Fibroblast of skin of back (primary cell): ENCODE results near the gene CPT1A. TPM values are rescaled to one million over a fixed set of nuclear protein-coding genes. Genes with fewer than 3 reads are reported as not detected.
"Not testable (repeated sequence)": the region's sequence is repeated elsewhere in the genome, so short reads cannot be mapped to it uniquely, and the experiment has no call there.

Experiments
- DNase-seq: peaks from one replicate; pipeline ENCODE4 v3.0.0-alpha.2; 2013
- polyA plus RNA-seq, 2 experiments: library from polyadenylated mRNA; unstranded; fragments of 120-200 nt; gene quantifications; one replicate each; pipeline ENCODE4 v1.2.1, GENCODE V29; 2013; ENCODE audit not compliant: insufficient read length in 2 of 2

The CPT1A gene
- 54.1 TPM for polyA plus RNA-seq (2013, experiment 1 of 2; ENCODE audit: insufficient read length)
- polyA plus RNA-seq (2013, experiment 2 of 2; ENCODE audit: insufficient read length), result 57.0 TPM

DNA sequence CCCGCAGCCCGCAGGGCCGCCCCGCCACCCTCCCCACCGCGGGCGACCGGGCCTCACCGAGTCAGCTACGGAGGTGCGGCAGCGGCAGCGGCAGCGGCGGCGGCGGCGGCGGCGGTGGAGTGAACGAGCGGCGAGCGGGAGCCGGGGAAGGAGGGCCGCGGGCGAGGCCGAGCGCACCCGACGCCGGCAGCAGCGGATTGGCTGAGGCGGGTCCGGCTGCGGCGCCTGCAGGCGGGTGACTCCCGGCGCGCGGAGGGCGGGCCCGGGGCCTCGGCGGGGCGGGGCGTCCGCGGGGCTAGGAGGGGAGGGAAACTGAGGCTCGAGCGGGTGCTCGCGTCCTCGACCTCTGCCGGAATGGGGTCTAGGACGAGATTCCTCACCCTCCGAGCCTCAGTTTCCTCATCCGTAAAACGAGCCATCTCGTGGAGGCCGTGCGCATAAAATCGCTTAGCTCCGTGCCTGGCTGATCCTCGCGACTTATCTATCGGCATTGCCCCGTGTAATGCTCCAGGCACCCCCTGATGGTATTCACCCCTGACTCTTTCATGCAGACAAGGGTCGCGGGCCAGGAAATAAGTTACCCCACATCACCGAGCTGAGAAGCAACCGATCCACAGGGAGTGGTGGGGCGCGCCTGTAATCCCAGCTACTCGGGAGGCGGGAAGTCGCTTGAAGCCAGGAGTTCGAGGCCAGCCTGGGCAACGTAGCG is at the start of gene CPT1A:
TSS of gene CPT1A (minus strand) at position 199 of the 709 bp plus-strand sequence. CDS start 26,442 bp downstream, outside the sequence.
- peak; percentile 78 for DNase-seq

DNA sequence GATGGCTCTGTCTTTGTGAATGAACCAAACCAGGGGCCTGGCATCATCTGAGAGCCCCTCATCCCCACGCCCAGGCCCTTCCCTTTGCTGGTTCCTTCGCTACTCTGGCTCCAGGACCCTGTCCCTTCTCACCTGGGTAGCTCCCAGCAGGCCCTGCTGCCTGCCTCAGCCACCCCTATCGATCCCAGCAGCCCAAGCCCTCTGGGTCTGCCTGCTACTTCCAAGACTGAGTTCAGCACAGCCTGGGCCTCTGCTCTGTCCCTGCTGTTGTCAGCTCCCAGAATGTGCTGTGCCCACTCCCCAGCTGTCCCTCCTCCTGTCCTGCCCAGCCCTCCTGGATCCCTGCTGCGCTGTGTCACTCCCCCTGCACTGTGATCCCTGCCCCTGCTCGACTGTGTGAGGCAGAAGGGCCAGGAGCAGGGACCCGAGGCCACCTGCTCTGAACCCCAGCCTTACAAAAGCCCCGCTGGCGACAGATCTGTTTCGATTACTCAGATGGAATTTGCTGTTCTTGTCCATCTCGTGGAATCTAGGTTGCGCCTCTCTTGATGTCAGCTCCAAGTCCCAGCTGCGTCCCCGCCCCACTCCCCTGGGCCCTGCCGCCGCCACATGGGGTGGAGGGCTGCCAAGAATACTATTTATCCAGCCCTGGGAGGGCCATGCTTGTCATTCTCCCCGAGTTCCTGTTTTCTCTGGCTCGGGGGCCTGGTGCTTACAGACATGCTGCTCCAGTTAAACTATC is 48.9 kb upstream of the CPT1A start:
- peak; percentile 99 for DNase-seq

DNA sequence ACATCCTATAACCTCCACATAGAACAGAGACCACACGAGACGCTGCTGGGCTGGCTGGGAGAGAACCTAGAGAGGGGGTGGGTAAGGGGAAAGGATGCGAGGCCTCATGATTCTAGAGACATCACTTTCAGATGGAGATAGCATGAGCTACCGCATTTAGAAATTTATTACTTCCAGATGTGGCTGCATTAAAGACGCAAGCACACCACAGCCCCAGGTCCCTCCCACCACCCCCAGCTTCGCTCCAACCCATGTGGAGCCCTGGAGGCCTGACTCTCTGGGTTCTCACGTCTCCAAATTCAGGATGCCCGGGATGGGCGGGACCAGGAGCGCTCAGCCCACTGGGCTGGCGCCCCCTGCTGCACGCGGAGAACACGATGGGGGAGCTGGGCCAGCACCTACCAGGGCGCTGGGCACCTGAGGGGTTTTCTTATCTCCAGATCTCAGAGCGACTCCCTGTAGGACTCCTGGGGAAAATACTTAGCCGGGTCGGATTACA is 48.3 kb upstream of the CPT1A start:
- DNase-seq, result peak; percentile 98

DNA sequence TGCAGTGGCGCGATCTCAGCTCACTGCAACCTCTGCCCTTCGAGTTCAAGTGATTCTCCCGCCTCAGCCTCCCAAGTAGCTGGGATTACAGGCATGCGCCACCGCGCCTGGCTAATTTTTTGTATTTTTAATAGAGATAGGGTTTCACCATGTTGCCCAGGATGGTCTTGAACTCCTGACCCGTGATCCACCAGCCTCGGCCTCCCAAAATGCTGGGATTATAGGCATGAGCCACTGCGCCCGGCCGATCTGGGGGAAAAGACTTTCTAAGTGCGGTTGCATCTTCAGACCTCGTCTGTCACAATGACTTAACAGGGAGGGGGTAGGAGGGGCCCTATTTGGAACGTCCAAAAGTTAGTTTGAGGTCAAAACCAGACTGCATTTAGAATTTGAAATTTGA is 43.1 kb upstream of the CPT1A start:
- DNase-seq, result not testable (repeated sequence)

DNA sequence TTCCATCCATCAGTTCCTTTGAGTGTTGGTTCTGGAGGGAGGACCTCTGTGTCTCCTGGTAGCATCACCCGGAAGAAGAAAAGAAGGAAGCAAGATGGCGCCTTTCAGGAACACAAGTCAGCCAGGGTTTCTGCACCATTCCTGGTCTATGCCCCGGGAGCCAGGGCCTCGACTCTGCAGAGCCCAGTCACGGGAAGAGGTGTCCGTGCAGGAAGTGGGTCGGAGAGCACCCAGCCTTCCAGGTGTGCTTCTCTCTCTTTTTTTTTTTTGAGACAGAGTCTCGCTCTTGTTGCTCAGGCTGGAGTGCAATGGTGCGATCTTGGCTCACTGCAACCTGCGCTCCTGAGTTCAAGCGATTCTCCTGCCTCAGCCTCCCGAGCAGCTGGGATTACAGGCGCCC is 40.7 kb upstream of the CPT1A start:
- DNase-seq, result no peak

DNA sequence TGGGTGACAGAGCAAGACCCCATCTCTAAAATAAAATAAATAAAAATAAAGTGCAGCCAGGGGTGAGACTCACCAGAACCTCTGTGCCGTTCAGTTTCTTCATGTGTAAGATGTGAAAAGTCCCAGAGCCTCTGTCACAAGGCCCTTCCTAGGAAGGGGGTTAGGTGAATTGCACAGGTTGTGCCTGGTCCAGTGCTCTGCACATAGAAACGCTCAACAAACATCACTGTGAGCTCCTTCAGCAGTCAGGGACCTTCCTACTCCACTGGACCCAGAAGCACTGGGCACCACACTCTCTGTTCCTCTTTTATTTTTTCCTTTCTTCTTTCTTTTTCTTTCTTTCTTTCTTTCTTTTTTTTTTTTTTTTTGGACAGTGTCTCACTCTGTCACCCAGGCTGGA is 39.6 kb upstream of the CPT1A start:
- no peak for DNase-seq

GRCh38 chr11:68880851-68881250 is 39.1 kb upstream of the CPT1A start:
- DNase-seq, result no peak

- no peak for DNase-seq
Observed at GRCh38 chr11:68878022-68878421, 36.3 kb upstream of the CPT1A start.

GRCh38 chr11:68872216-68873003 is 30.7 kb upstream of the CPT1A start:
- peak; percentile 95 for DNase-seq

- DNase-seq, result no peak
Observed at GRCh38 chr11:68870470-68870869, 28.8 kb upstream of the CPT1A start.

DNA sequence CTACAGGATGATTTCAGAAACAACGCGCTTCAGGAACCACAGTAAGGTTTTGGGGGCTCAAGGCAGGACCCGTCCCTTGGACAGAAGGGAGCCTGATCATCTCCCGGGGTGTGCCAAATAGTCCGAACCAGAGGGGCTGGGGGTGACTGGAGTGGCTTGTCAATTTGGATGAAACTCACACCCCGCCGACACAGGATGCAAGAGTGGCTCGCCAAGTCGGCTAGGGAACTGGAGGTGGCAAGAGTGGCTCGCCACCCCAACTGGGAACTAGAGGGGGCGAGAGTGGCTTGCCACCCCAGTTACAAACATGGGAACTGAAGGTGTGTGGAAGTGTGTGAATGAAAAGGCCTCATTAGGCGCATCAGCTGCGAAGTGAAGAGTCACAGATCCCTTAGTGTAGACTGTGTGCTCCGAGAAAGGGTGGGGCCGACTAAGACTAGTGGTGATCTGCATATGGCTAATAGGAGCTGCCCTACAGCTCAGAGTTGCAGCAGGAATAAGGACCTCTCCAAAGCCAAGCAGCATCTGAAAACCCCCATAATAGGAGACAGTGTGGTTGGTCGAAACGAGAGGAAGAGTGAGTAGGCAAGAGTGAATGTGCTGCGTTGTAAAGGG is 26.6 kb upstream of the CPT1A start:
- DNase-seq, result no peak

DNA sequence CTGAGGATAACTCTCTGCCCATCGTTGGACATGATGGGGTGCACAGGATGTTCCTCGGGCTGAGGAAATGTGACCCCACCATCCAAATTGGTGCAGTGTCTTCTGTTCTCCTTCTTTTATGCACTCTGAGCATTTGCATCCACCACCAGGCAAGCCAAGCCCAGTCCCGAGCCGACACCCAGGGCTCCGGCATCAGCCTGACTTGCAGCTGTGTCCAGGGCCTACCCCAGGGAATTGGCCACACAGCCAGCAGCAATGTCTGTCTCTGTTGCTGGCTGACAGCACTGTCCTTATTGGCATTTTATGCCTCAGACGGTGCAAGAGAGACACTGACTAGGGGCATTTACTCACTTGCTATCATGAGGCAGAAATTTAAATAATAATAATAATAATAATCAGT is 25.4 kb upstream of the CPT1A start:
- no peak for DNase-seq

GRCh38 chr11:68865241-68865640 is 23.5 kb upstream of the CPT1A start:
- no peak for DNase-seq

DNA sequence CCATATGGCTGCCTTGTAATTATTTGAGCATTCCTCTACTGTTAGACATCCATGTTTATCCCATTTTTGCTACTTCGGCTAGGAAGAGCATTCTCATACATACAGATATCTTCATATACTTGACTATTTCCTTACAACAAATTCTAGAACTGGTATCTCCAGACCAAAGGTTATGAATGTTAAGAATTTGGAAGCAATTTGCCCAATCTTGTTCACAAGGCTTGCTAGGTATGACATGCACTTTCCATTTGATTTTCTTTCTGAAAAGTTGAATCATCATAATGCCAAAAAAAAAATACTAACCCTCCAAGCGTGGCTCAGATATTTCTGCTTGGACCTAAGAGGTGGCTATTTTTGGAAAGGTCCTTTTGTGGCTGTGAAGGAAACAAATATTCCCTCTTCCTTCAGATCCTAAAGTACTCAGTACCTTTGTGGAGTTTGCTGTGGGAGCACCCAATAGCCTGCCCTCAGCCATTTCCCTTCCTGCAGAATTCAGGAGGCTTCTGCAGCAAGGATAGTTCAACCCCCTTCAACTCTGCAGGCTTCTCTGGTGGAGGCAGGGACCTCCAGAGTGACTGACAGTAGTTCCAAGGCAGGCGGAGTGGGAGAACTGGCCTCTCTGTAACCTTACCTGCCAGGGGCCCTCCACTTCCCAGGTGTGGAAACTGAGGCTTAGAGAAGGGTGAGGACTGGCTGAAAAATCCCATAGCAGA is 22.0 kb upstream of the CPT1A start:
- DNase-seq, result peak; percentile 23

DNA sequence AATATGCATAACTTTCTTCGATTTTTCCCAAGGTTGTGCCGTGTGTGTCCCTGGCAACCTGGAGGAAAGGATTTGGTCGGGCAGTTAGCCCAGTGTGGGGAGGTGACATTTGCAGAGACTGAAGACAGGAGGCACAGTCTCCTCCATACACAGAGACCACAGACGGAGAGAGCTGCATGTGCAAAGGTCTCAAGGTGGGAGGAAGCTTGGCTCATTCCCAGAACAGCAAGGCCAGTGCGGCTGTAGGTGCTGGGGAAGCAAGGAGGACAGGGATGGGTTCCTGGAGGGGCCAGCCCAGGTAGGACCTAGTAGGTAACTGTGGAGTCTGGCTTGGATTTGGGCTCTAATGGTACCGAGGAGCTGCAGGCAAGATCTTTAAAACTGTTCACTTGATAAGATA is 20.7 kb upstream of the CPT1A start:
- no peak for DNase-seq

- DNase-seq, result no peak
Observed at GRCh38 chr11:68859123-68859522, 17.4 kb upstream of the CPT1A start.

GRCh38 chr11:68857037-68857586 is 15.4 kb upstream of the CPT1A start:
- DNase-seq, result no peak

- not testable (repeated sequence) for DNase-seq
Observed at GRCh38 chr11:68856425-68857030, 14.8 kb upstream of the CPT1A start.

GRCh38 chr11:68855205-68855981 is 13.7 kb upstream of the CPT1A start:
- no peak for DNase-seq

DNA sequence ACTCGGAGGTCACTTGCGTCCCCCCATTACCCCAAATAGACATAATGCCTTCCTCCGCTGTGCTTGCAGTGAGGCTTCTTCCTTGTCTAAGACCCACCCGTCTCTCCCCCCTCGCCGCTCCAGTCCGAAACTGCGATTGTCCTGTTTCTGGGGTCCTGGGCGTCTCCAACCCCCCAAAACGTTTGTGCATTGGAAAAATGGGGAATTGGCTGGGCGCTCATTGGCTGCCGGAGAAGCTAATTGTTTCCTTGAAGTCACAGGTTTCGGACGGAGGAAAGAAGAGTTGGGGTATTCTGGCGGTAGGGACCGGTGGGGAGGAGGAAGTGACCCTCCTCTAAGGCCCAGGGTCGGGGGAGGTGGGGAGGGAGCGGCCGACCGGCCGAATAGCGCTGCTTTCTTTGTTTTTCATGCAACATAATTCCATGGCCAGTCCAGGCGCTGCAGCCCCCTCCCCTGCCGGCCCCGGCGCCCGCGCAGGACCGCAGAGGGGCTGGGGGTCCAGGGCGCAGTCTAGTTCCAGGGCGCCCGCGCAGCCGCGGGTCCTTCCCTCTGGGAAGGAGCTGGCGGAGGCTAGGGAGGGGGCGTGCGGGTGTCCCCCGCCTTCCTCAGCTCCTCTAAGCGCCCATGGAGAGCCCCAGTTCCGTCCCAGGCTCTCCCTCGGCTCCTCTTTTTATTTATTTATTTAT is 12.7 kb upstream of the CPT1A start:
- DNase-seq, result no peak
